GM12892 (cell line): ENCODE measurements around the gene TPM2.

Experiments used
- POLR2A ChIP-seq: IDR thresholded peaks from 2 replicates; pipeline ENCODE4 v1.6.1; 2011; ENCODE audit warnings: low read depth, low read length, control low read depth
- POLR2AphosphoS5 ChIP-seq: IDR thresholded peaks from 2 replicates; pipeline ENCODE4 v1.6.1; 2011; ENCODE audit warnings: low read depth, low read length, control low read depth

- TF ChIP-seq POLR2AphosphoS5 (no peak), POLR2A (no peak)
Observed at GRCh38 chr9:35729101-35729500, 39.4 kb upstream of the TPM2 start.
